ENCODE measurements around the gene MIDN. TPM values are rescaled to one million over a fixed set of nuclear protein-coding genes. Genes with fewer than 3 reads are reported as not detected.
"Not testable (repeated sequence)": the region's sequence is repeated elsewhere in the genome, so short reads cannot be mapped to it uniquely, and the experiment has no call there.

MIDN gene
- total RNA-seq, 1 donor from 2014 or later, result 15.8 TPM

DNA sequence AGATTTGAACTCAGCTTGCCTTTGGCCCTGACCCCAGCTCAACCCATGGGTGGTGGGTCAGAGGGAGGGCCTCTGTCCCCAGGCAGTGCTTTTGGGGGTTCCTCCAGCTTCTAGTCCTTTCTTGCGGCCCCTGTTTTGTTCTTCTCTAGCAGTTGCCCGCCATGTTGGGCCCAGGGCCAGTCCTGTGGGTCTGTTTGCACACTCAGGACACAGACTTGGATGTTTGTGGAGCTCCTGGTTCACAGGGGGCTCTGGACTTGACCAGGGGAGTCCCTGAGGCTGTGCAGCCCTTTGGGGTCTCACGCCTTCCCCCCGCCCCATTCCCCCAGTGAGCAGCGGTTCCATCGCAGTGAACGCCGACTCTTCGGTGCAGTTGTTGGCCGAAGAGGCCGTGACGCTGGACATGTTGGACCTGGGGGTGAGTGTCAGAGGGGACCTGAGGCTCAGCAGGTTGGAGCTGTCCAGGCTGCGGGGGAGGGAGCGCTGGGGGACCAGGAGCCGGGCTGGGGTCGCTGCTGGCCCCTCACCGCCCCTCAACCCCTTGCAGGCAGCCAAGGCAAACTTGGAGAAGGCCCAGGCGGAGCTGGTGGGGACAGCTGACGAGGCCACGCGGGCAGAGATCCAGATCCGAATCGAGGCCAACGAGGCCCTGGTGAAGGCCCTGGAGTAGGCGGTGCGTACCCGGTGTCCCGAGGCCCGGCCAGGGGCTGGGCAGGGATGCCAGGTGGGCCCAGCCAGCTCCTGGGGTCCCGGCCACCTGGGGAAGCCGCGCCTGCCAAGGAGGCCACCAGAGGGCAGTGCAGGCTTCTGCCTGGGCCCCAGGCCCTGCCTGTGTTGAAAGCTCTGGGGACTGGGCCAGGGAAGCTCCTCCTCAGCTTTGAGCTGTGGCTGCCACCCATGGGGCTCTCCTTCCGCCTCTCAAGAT is 4.4 kb upstream of the MIDN start:
- H3K36me3 ChIP-seq (ENCODE audit: control insufficient read depth, insufficient read depth, low read length), result peaks cover 3% of the 10 kb centered on the region
- no peak for FAIRE-seq

GRCh38 chr19:1244693-1245451 is 3.5 kb upstream of the MIDN start:
- DNase-seq (ENCODE audit: low read depth), result no peak
- FAIRE-seq, result no peak
- H3K36me3 ChIP-seq (ENCODE audit: control insufficient read depth, insufficient read depth, low read length), result peaks cover 3% of the 10 kb centered on the region
- H3K4me3 ChIP-seq (ENCODE audit: low read depth, low read length), result no peak overlapping the region
- TF ChIP-seq, protein P1, sequence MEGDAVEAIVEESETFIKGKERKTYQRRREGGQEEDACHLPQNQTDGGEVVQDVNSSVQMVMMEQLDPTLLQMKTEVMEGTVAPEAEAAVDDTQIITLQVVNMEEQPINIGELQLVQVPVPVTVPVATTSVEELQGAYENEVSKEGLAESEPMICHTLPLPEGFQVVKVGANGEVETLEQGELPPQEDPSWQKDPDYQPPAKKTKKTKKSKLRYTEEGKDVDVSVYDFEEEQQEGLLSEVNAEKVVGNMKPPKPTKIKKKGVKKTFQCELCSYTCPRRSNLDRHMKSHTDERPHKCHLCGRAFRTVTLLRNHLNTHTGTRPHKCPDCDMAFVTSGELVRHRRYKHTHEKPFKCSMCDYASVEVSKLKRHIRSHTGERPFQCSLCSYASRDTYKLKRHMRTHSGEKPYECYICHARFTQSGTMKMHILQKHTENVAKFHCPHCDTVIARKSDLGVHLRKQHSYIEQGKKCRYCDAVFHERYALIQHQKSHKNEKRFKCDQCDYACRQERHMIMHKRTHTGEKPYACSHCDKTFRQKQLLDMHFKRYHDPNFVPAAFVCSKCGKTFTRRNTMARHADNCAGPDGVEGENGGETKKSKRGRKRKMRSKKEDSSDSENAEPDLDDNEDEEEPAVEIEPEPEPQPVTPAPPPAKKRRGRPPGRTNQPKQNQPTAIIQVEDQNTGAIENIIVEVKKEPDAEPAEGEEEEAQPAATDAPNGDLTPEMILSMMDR (IDR thresholded peaks at IDR 0.05; ENCODE audit: insufficient read depth, low read length, severe bottlenecking), result no peak
- H3K27me3 ChIP-seq (ENCODE audit: control insufficient read depth, insufficient read depth, low read length), result no peaks in the 10 kb centered on the region

More for the DNA sequence above, 4.4 kb upstream of the MIDN start:
- TF ChIP-seq, protein P1 (IDR thresholded peaks at IDR 0.05; ENCODE audit: insufficient read depth, low read length, severe bottlenecking), result peak; percentile 100
- H3K27me3 ChIP-seq (ENCODE audit: control insufficient read depth, insufficient read depth, low read length), result no peaks in the 10 kb centered on the region
- no peak overlapping the region for H3K4me3 ChIP-seq (ENCODE audit: low read depth, low read length)
- DNase-seq (ENCODE audit: low read depth), result peak; percentile 57

GRCh38 chr19:1245494-1246264 is 2.7 kb upstream of the MIDN start:
- TF ChIP-seq, protein P1 (IDR thresholded peaks at IDR 0.05; ENCODE audit: insufficient read depth, low read length, severe bottlenecking), result no peak
- Histone ChIP-seq H3K36me3 (ENCODE audit: control insufficient read depth, insufficient read depth, low read length) (peaks cover 6% of the 10 kb centered on the region), H3K27me3 (ENCODE audit: control insufficient read depth, insufficient read depth, low read length) (no peaks in the 10 kb centered on the region), H3K4me3 (ENCODE audit: low read depth, low read length) (no peak overlapping the region)
- DNase-seq (ENCODE audit: low read depth) (no peak), FAIRE-seq (no peak)

DNA sequence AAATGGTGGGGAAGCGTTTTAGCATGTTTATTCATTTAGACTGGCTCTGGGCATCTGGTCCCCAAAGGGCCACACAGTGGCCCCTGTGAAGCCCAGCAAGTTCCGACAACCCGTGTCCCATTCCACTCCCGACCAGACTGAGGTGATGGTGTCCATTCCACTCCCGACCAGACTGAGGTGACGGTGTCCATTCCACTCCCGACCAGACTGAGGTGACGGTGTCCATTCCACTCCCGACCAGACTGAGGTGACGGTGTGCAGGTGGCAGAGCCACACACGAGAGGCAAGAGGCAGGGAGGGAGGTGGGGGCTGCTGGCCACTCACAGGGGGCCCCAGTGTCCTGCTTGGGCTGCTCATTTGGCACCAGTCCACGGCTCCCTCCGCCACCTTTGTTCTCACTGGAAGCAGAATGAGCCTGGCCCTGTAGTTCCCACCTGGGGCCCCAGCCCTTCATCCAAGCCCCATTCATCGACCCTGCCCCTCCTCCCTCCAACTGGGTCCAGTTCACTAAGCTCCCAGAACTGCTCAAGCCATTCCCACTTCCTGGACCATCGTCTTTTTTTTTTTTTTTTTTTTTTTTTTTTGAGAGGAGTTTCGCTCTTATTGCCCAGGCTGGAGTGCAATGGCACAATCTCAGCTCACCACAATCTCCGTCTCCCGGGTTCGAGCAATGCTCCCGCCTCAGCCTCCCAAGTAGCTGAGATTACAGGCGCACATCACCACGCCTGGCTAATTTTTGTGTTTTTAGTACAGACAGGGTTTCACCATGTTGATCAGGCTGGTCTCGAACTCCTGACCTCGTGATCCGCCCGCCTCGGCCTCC is 1.9 kb upstream of the MIDN start:
- not testable (repeated sequence) for H3K27me3 ChIP-seq (ENCODE audit: control insufficient read depth, insufficient read depth, low read length); DNase-seq (ENCODE audit: low read depth); H3K4me3 ChIP-seq (ENCODE audit: low read depth, low read length)
- FAIRE-seq, result peak; percentile 43
- H3K36me3 ChIP-seq (ENCODE audit: control insufficient read depth, insufficient read depth, low read length), result peaks cover 12% of the 10 kb centered on the region

GRCh38 chr19:1247748-1248138 is 640 bp upstream of the MIDN start:
- TF ChIP-seq, protein P1 (IDR thresholded peaks at IDR 0.05; ENCODE audit: insufficient read depth, low read length, severe bottlenecking), result no peak
- no peak for FAIRE-seq

More at GRCh38 chr19:1247748-1248138, 640 bp upstream of the MIDN start:
- Histone ChIP-seq H3K36me3 (ENCODE audit: control insufficient read depth, insufficient read depth, low read length) (peaks cover 16% of the 10 kb centered on the region), H3K4me3 (ENCODE audit: low read depth, low read length) (peak overlapping the region; percentile 86), H3K27me3 (ENCODE audit: control insufficient read depth, insufficient read depth, low read length) (no peaks in the 10 kb centered on the region)
- DNase-seq (ENCODE audit: low read depth), result no peak

Data from bronchial epithelial cell (primary cell).